T-helper 1 cell (primary cell): ENCODE results near the gene BRPF3.

Experiments used
- DNase-seq, 5 donors: peaks; one replicate each; pipeline ENCODE4 v3.0.0-alpha.2; 2012 to 2020

Gene BRPF3

GRCh38 chr6:36235309-36235708, 38.8 kb downstream of the BRPF3 start:
- DNase-seq, result no peak

GRCh38 chr6:36235862-36236261, 39.3 kb downstream of the BRPF3 start:
- DNase-seq, result no peak

GRCh38 chr6:36239774-36240173, 43.2 kb downstream of the BRPF3 start:
- no peak for DNase-seq

GRCh38 chr6:36241728-36242127, 45.2 kb downstream of the BRPF3 start:
- no peak for DNase-seq

GRCh38 chr6:36242161-36242560, 45.6 kb downstream of the BRPF3 start:
- DNase-seq, result no peak

- no peak for DNase-seq
Measured at GRCh38 chr6:36242626-36243025, 46.1 kb downstream of the BRPF3 start.

GRCh38 chr6:36243562-36244212, 47.1 kb downstream of the BRPF3 start:
- DNase-seq, result no peak

GRCh38 chr6:36244641-36245280, 48.2 kb downstream of the BRPF3 start:
- no peak for DNase-seq

GRCh38 chr6:36245572-36246061, 49.1 kb downstream of the BRPF3 start:
- DNase-seq, result no peak

GRCh38 chr6:36246506-36247268, 50.1 kb downstream of the BRPF3 start:
- no peak for DNase-seq

GRCh38 chr6:36247693-36248092, 51.1 kb downstream of the BRPF3 start:
- no peak for DNase-seq

- no peak for DNase-seq
Measured at GRCh38 chr6:36248980-36249379, 52.4 kb downstream of the BRPF3 start.

- no peak for DNase-seq
Measured at GRCh38 chr6:36249536-36249935, 53.0 kb downstream of the BRPF3 start.

GRCh38 chr6:36252005-36252404, 55.5 kb downstream of the BRPF3 start:
- no peak for DNase-seq

- no peak for DNase-seq
Measured at GRCh38 chr6:36263390-36264000, 67.0 kb downstream of the BRPF3 start.

GRCh38 chr6:36265744-36266143, 69.2 kb downstream of the BRPF3 start:
- no peak for DNase-seq

- DNase-seq, result no peak
Measured at GRCh38 chr6:36266913-36267644, 70.5 kb downstream of the BRPF3 start.

GRCh38 chr6:36267731-36268477, 71.4 kb downstream of the BRPF3 start:
- DNase-seq, result no peak

- DNase-seq, result no peak
Measured at GRCh38 chr6:36268478-36269275, 72.1 kb downstream of the BRPF3 start.

GRCh38 chr6:36269834-36270705, 73.5 kb downstream of the BRPF3 start, which contains the start of gene PNPLA1:
TSS of gene PNPLA1 (plus strand) at chr6:36270060. CDS start at chr6:36270460, 400 bp downstream.
- no peak for DNase-seq
